NCI-H2081 (cell line): ENCODE results near the gene SFXN5.

Source experiments
- DNase-seq, 2 experiments: peaks; one replicate each; lab custom pipeline; 2025; lab: John Stamatoyannopoulos, UW

The SFXN5 gene

DNA sequence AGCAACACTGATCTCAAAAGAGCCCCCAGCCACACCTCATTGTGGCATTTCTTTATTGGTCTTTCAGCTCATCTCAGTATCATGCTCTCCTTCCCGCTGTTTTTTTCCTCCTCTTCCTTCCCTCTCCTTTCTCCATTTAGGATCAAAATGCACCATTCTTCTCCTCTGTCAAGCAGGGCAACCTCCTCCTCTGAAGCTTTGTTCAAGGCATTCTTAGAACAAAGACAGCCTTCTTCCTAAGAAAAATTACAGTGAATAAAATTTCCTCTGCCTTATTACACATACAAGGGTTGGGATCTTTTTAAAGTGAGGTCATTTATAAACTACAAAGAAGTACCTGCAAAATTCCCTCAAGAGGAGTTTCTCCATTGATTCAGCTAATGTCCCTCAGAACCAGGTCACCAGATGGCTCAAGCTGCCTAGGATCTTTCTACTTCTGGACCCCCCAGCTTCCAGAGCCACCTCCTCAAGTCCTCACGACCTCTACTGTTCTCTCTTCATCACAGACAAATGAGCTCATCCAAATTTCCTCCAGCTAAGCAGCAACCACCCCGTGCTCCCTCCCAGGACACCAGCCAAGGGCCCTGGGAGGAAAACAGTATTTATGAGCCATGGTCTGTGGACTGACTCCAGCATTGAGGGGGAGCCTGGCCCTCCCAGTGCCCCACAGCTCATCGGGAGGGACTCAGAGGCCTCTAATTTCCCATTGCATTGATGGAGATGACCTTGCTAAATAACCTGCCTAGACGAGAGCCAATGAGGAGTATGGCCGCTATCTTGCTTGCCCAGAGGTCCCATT lies 18.0 kb downstream of the SFXN5 start:
- no peak for DNase-seq

DNA sequence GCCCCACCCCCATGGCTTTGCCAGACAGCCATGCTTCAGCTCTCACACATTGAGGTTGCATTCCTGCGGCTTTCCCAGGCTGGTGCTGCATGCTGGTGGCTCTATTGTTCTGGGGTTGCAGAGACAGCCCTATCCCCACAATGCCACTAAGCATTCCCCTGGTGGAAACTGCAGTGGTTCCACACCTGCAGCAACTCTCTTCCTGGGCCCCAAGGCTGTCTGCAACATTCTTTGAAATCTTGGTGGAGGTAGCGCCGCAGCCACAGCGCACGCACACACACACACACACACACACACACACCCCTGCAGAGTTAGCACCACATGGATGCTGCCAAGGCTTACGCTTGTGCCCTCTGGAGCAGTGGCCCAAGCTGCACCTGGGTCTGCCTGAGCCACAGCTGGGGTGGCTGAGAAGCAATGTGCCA lies 21.4 kb downstream of the SFXN5 start:
- DNase-seq: no peak

DNA sequence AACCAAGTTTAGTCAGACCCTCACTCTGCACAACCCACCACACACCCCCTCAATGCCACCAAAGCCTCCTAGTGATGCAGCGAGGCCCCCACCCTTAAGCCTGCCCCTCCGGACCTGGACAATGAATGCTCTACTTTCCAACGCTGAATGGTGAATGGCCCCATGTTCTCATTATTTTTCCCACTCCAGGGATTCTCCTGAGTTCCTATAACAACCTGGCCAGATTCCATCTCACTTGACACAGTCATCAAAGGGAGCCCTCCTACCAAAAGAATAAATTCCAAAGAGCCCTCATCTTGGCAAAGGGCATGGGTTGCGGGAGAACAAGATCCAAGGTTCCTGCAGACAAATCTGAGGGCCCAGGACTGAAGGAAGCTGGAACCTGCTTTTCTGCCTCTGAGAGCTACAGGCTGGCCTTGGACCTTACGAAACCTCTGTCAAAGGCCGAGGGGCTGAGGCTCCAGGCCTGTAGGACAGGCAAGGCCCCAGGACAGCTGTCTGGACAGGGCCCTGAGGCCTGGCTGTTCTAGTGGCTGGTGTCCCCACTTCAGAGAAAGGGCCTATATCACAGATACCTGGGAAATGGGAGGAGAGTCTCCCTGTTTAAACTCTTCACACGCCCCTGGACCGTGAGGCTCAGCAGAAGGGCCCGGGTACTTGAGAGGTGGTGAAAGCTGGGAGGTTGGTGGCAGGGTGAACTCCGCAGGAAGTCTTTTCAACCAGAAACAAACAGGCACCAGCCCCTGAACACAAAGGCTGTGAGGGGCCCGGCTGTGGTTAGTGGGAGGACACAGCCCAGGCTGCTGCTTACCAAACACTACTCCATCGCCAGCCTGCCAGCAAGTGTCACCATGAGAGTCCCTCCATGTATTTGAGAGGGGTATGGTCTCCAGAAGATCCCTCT lies 27.3 kb downstream of the SFXN5 start:
- no peak for DNase-seq

DNA sequence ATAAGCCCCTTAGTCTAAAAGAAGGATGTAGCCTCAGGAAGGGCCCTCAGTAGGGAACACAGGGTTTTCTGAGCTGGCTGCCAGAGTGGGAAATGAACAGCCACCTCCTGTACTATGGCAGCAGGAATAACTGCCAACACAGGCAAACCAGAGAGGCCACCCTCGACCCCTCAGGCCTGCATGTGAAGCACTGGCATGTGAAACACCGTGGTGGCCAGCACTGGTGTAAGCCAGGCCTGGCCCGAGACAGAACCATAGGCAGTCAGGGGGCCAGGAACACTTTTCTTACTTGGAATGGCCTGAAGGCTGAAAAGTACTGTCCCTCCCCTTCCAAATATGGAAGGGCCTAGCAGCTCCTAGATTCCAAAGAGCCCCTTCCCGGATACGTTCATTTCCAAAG lies 28.2 kb downstream of the SFXN5 start:
- DNase-seq: no peak

DNA sequence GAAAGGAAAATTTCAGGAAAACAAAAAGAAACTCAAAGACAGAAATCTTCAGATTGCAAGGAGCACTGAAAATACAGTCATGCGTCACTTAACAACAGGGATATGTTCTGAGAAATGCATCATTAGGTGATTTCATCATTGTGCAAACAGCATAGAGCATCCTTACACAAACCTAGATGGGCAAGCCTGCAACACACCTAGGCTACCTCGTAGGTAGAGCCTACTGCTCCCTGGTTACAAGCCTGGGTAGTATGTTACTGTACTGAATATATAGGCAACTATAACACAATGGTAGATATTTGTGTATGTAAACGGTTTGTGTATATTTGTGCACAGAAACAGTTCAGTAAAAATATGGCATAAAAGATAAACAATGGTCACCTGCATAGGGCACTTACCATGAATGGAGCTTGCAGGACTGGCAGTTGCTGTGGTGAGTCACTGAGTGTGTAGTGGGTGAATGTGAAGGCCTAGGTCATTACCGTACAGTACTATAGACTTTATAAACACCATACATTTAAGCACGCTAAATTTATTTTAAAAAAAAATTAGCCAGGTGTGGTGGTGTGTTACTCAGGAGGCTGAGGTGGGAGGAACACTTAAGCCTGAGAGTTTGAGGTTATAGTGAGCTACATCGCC lies 33.4 kb downstream of the SFXN5 start:
- no peak for DNase-seq

DNA sequence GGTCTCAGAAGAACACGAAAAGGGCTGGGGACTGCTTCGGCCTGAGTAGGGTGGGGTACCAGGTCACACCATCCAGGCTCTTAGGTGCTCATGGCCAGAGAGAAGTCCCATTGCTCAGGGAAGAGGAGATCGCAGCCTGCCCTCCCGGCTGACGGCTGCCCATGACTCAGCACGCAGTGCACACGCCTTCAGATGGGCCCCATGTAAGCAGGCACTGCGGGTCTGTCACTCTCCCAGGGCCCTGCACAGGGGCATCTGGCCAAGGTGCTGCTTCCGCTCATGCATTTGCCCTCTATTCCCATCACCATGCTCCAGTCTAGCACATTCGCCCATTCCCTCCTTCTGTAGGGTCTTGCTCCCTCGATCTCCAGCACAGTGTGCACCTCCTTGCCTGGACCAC lies 34.7 kb downstream of the SFXN5 start:
- no peak for DNase-seq

DNA sequence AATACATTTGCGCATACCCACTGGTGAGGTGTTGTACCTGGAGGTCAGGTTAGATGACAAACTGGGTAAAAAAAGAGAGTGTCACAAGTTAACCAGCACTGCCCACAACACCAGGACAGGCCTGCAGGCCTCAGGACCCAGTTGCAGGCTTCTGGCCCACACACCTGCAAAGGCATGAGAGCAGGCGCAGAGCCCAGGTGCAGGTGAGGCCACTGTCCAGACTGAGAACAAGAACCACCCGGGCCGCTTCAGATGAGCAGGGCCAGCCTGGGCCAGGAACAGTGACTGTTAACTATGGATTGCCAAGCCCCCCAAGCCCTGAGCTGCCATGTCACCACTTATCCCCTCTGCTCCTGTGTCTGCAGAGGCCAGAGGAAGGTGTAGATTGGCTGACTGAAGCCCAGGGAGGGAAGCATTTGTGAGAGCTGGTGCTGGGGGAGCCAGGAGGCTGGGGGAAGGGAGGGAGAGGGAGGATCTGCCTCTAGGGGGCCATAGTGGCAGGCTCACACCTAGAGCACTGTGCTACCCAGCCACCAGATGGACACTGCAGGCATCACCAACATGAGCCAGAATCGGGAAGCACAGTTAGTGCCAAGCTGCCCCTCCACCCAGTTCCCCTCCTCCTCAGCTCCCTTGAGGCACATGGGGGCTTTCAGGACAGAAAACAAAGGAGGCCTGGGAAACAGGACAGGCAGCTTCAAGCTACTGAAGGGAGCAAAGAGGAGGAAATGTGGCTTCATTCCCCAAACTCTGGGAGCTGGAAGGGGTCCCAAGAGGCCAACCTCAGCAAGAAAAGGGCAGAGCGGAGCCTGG lies 35.4 kb downstream of the SFXN5 start:
- no peak for DNase-seq

DNA sequence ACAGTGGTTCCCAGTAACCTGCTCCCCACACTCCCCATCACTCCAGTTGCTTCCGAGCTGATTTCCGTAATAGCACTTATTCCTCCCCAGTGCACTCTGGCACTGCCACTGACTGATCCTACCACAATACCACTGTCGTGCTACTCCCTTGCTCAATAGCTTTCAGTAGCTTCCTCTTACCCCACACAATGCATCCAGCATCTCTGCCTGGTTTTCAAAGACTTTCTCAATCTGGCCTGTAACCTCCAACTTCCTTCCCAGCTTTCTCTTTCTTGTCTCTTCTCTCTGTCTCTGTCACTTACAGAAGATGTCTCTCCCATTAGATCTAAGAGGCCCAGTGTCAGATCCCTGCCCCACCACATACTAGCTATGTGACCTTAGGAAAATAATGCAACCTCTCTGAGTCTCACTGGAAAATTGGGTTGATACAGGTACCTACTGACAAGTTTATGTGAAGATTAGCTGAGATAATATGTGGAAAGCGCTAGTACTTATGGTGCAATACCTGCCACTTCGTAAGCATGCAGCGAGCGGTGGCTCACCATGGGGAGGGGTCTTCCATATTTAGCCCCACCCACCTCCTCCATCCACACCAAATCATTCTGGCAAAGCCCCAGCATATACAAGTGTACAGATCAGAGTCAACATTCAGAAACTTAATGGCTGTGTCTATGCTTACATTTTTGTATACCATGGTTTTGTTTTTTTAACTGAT lies 36.7 kb downstream of the SFXN5 start:
- DNase-seq: no peak

DNA sequence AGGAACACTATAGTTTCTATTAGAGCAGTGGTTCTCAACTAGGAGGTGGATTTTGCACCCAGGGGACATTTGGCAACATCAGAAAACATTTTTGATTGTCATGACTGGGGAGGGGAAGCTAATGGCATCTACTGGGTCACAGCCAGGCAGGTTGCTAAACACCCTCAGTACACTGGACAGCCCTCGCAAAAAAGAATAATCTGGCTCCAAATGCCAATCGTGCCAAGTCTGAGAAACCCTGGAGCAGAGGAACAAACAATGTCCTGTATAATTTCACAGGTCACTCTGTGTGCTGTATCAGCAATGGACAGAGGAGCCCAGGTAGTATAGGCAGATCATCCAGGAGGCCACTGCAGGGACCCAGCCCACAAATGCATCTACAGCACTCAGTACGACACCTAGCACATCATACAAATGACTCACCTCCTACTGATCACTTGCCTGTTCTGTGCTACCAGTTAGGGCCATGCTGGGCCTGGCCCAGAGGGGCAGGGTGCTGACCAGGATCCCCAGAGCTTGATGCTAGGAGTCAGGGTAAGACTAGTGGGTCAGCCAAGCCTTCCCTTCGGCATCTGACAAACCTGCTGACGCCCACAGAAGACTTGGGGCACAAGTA lies 37.6 kb downstream of the SFXN5 start:
- no peak for DNase-seq

DNA sequence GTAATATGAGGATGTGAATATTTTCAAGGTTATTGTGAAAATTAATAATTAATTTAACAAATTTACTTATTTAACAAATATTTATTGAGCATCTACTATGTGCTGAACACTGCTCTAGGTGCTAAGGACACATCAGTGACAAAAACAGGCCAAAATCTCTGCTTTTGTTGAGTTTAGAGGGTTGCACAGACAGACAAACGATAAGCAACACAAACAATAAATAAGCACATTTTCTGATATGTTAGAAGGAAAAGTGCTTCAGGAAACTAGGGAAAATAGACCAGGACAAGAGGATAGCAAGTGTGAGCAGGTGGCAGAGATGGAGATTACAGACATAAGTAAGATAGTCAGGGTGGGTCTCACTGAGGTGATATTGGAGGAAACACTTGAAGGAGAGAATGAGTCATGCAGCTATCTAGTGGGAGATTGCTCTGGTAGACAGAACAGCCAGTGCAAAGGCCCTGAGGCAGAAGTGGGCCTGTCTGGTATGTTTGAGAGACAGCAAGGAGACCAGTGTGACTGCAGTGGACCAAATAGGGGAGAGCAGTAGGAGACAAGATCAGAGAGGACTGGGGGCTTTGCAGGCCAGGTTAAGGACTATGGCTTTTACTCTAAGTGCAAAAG lies 38.3 kb downstream of the SFXN5 start:
- no peak for DNase-seq

DNA sequence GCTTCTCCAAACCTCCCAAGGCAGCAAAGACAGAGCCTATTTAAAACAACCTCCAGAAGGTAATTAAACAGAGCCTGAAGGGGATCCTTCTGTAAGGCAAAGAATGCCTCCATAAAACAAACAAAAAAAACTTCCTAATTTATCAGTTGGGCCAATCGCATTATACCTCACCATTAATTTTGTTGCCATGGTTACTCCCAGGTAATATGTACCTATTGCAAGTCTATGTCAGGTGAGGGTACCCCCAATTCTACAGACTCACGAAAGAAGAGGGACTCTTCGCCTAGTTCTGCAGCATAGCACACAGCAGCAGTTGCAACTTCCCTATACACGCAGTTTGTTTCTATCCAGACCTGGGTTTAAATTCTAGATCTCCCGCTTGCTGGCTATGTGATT lies 38.8 kb downstream of the SFXN5 start:
- no peak for DNase-seq

DNA sequence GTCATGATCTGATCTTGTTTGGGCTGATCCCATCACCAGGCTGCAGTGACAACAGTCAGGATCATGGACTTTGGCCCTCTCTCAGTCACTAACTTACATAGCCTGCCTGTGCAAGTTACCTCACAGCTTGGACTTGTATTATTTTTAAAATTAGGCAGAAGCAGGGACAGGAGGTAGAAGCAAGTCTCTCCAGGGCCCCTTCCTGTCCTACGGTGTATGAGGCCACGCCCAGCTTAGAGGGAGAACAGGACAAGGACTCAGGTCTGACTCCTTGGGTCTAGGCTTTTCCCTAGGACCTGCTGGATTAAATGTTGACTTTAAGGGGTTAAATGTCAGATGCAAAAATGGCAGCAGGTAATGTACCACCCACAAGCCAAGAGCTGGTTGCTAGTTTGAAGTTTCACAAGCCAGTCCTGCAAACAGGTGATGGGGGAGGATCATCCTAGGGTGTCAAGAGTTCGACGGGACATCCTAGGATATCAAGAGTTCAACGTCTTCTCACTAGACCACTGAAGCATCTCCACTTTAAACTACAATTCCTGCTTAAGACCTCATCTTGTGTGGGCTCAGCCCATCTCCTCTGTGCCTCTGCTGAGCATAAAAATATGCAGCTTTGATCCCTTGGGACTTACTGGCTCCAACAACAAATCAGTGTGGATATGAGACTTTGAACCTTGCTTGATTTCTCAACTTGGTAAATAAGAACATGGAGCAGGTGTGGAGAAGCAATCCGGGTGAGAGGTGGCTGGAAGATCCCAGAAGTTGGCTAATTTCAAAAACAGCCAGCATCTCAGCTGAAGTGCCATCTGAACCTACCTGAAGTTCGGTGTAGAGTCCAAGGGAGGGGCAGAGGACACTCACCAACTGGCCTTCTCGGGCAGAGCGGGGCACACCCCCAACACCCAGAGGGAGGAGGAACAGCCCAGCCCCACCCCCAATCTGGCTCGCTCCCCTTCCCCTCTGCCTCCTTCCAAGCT lies 39.5 kb downstream of the SFXN5 start:
- DNase-seq: no peak

DNA sequence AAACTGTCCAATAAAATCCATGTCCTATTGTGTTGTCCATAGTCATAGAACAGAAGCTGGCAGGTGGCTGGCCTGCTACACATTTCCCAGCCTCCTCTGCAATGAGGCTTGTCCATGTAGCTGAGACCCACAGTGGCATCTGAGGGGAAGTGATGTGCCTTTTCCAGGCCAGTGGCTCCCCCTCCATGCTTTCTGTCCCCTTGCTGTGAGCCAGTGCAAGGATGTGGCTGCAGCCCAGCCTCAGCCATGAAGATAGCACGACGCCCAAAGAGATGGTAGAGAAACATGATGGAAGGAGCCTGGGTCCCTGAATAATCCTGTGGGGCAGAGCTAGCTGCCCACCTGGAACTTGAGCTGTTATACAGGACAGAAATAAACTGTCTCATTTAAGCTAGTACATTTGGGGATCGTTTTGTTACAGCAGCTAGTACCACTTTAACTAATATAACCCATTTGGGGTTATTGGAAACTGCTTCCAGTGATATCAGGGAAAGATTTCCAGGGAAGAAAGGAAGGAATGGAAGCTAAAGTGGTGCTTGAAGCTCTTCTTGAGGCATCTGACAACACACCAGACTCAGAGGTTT lies 40.3 kb downstream of the SFXN5 start:
- DNase-seq: no peak

DNA sequence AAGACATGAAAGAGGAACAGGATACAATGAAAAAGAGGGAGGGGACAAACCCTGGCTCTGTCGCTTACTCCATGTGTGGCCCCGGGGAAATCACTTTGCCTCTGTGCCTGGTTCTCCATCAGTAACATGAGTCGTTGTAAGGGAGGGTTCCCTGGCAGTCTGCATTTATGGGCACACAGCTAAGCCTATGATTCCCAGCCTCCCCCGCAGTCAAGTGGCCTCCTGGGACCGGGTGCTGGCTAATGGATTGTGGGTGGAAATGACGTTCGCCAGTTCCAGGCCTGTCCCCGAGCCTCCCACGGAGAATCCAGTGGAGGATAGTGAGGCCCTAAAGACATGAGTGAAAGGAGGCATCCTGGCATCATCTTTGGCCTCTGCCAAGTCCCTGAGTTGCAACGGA lies 42.7 kb downstream of the SFXN5 start:
- DNase-seq: peak in 1 of 2 experiments; percentile 27

DNA sequence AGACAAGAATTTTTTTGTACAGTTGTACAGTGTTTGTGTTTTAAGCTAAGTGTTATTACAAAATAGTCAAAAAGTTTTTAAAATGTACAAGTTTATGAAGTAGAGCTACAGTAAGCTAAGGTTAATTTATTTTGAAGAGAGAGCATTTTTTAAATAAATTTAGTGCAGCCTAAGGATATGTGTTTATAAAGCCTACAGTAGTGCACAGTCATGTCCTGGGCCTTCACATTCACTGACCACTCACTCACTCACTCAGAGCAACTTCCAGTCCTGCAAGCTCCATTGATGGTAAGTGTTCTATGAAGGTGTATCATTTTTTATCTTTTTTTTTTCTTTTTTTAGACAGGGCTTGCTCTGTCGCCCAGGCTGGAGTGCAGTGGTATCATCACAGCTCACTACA lies 44.2 kb downstream of the SFXN5 start:
- DNase-seq: no peak

DNA sequence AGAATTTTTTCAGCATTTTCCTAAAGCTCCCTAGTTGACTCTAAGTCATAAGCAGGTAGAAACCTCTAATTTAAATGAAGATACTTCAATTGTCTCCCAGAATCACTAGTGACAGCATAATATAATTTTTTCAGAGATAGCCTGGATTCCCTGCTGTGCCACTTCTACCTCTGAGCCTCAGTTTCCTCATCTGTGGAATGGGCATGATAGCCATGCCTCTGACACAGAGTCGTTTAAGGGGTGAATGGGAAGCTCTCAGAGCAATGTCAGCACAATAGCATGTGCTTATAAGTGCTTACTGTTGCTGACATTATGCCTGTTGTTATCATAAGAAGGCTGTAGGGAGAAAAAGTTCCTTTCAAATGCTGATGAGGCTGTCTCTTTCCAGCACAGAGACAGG lies 48.0 kb downstream of the SFXN5 start:
- no peak for DNase-seq

DNA sequence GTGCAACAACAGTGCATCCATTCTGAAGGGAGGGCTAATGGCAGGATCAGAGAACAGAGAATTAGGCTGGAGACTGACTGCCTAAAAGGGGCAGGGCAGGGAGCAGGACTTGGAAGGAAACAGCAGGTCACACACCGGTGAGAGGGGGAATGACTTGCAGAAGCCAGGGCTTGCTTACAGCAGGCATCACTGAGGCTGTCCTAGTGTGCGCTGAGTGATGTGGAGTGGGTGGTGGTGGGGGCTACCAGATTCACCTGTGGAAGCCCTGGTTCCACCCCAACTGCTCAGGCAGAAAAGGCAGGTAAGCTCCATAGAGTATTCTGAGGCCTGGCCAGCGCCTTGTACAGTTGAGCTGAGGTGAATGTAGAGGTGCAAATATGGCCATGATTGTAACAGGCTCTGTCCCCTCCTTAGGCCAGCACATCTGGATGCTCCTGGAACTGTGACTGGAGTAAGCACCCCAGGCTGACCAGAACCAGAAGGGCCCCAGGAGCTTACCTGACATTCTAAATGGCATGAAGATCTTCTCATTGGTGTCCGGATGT lies 49.4 kb downstream of the SFXN5 start:
- no peak for DNase-seq

DNA sequence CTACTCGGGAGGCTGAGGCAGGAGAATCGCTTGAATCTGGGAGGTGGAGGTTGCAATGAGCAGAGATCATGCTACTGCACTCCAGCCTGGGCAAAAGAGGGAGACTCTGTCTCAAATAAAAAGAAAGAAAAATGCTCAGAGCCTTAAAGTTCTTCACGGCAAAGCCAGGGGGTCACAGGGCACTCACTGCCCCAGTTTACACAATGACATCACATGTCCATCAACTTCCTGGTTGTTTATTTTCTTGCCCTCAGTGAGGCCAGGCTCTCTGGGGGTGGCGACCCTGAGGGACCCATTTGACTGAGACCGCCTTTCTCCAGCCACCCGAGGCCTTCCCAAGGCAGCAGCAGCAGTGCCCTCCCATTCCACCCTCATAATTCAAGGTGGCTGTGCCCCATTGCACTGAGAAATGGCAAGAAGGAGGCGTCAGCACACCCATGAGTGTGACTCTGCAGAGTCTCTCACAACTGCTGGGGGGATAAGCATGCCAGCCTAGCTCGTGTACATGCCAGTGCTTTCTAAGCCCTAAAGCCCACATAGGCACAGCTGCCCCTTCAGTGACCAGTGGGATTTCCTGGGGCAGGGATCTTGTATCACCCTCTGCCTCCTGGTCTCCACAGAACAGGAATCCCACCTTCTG lies 50.0 kb downstream of the SFXN5 start:
- no peak for DNase-seq
